Spleen (tissue), 7 donors: Measurements from ENCODE around the gene SOST.

Experiments
- POLR2AphosphoS5 ChIP-seq, 3 donors: sonication (generic); formaldehyde crosslinking; IDR thresholded peaks; one replicate each; pipeline ENCODE4 v1.5.1; 2017; ENCODE audit warnings: antibody characterized with exemption in 3 of 3
- TF ChIP-seq, protein P1 (sequence below), 11 experiments: fragments of 200-600 bp in 7 of 11; fragments of 450-650 bp in 4 of 11; sonication (generic) in 4 of 11; IDR thresholded peaks in 8 of 11; conservative IDR thresholded peaks in 3 of 11; 1 replicate in 7 of 11; 2 replicates in 4 of 11; pipeline versions ENCODE4 v1.4.0 to v1.8.0; 2016 to 2021; ENCODE audit warnings: antibody characterized with exemption in 11 of 11, inconsistent platforms in 4 of 11, mild to moderate bottlenecking in 1 of 11
- donor health status: DM: no; HTN: no; CAD: no; lungs with moderate emphysema.
- donor health status: DM: no; HTN: no; CAD: no.
- donor health status: DM: no; HTN: no; CAD: no.

DNA sequence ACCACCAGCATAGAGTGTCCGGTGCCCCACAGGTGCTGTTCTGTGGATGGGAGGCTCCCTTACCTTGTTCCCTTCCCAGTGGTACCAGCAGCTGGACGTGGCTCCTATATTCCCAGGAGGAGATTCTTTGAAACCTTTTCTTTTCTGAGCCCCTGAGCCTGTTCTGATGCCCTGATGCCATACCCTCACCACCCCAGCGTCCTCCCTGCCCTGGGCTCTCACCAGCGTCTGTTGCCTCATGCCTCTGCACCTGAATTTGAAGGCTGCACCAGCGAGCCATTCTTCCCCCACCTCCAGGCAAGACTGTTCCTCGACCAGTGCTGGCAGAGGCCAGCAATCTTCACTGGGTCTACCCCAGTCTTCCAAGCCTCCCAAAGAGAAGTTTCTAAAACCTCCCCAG, 505 bp downstream of the SOST start:
- TF ChIP-seq POLR2AphosphoS5 (IDR thresholded peaks at IDR 0.05) = no peak
- TF ChIP-seq, protein P1, sequence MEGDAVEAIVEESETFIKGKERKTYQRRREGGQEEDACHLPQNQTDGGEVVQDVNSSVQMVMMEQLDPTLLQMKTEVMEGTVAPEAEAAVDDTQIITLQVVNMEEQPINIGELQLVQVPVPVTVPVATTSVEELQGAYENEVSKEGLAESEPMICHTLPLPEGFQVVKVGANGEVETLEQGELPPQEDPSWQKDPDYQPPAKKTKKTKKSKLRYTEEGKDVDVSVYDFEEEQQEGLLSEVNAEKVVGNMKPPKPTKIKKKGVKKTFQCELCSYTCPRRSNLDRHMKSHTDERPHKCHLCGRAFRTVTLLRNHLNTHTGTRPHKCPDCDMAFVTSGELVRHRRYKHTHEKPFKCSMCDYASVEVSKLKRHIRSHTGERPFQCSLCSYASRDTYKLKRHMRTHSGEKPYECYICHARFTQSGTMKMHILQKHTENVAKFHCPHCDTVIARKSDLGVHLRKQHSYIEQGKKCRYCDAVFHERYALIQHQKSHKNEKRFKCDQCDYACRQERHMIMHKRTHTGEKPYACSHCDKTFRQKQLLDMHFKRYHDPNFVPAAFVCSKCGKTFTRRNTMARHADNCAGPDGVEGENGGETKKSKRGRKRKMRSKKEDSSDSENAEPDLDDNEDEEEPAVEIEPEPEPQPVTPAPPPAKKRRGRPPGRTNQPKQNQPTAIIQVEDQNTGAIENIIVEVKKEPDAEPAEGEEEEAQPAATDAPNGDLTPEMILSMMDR (IDR thresholded peaks at IDR 0.05 in 8 of 11, conservative IDR thresholded peaks at IDR 0.05 in 3 of 11) = no peak
